NCI-H446 (cell line): ENCODE data around the gene PPP2R2C.

Source experiments
- DNase-seq, 2 experiments: peaks; one replicate each; lab custom pipeline; 2025; lab: John Stamatoyannopoulos, UW

Gene PPP2R2C

DNA sequence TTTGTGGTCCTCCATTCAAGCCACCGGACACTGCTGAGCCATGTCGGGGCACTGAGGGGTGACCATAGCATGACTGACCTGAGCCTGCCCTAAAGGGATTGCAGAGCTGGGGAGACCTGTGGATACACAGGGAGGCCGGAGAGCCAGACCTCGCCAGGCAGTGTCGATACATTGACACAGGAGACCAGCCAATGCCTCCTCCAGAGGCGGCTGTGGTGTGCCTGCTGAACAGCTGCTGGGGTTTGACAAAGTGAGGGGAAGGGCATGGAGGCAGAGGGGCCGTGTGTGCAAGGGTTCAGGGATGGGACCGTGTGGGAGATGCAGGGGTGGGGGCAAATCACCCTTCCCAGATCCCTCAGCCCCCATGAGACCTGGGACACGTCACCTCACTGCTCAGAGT is 48.0 kb downstream of the PPP2R2C start:
- no peak for DNase-seq

DNA sequence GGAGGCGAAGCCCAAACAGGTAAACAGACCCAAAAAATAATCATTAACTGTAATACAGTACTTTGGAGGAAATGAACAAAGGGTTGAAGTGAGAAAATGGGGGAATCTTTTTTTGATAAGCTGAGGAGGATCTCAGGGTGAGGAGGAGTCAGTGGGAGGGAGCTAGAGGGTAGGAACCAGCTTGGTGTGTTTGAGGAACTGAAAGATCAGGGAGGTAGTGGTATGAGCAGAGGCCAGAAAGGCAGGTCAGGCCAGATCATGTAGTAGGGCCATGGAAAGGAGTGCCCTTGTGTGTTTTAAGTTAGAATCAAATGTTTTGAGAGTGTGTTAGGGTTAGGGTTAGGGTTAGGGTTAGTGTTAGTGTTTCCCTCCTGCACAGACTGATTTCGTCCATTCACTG is 48.8 kb downstream of the PPP2R2C start:
- no peak for DNase-seq

DNA sequence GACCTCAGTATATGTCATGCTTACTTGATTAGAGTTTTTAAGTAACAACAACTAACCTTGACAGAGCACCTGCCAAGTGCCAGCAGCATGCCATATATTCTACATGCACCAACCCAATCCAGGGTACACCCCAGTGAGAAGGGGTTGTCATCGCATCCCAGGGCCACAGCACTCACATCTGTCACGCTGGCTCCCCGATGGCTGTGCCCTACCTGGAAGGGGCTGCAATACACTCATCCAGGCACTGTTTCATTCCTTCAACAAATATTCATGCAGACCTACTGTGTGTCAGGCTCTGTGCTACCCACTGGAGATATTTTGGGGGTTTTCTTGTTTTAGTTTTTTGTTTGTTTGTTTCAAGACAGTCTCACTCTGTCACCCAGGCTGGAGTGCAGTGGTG is 49.5 kb downstream of the PPP2R2C start:
- no peak for DNase-seq

DNA sequence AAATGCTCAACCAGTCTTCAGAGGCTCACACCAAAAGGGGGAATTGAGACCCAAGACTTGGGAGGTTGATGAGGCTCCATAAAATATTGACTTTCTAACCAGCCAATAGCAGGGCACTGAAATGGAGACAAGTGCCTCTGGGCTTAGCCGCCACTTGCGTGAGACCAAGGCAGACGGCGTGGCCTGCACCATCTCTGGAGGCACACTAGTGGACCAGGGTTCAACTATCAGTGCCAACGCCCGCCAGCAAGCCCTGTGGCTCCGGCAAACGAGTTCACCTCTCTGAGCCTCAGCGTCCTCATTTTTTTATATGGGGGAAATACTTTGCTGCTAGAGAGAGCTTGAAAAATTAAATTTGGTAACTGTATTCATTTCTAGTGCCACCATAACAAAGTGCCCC is 50.3 kb downstream of the PPP2R2C start:
- no peak for DNase-seq

DNA sequence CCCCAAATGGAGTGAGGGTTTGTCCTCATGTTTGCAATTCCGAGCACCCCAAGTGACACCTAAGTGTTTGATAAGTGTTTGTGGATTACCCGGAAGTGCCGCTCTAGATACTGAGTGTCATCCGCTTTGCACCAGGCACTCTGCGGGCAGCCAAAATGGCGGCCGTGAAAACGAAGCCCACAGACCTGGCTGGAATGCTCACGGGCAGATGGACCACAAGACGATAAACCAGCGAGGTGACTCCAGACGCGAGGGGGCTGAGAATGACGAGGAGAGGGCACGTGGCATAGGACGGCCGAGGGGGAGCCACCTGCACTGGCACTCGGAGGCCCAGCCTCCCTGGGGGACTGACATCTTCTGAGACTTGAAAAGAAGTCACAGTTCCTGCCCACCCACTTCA is 51.0 kb downstream of the PPP2R2C start:
- DNase-seq: no peak

DNA sequence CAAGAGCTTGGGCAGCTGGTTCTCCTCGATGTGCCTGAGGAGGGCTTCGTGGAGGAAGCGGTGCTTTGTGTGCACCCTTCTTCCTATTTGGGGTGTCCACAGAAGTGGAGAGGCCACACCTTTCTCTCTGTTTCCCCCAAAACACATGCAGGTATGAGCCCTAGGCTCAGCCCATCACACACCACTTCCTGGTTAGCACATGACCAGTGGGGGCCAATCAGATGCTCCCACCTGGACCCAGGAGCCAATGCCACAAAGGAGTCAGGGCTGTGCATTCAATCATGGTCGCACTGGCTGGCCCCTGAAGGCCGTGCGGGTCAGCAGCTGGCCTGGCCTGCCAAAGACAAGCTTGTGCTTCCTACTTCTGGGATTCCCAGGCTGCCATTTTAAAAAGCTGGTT is 51.4 kb downstream of the PPP2R2C start:
- no peak for DNase-seq

DNA sequence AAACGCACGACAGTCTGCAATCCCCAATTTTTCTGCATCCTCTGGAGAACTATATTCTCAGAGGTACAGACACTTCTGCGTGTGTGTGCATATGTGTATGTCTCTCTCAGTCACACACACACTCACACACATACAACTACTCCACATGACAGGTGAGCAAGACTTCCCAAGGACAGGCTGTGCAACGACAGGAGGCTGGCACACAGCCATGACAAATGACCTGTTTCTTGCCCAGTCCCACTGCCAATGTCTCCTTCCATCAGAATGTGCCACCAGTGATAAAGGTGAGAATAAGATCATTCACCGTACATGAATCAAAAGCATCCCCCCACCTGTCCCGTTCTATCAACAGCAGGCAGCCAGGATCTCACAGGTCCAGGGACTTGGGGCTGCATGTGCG is 52.4 kb downstream of the PPP2R2C start:
- no peak for DNase-seq

DNA sequence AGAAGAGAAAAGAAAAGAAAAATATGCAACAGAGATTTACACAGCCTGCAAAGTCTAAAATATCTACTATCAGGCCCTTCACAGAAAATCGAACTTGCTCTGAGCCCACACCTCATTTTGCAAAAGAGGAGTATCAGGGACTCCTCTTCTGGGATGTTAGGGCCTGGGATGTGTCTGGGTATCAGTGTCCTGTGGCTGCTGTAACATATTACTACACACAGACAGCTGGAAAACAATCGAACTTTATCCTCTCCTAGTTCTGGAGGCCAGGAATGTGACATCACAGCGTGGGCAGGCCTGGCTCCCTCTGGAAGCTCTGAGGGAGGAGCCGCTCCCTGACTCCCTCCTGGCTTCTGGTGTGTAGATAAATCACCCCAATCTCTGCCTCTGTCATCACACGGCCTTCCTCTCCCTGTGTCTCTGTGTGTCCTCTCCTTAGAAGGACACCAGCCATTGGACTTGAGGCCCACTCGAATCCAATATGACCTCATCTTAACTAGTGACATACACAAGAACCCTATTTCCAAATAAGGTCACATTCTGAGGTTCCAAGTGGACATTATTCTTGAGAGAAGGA is 52.9 kb downstream of the PPP2R2C start:
- DNase-seq: no peak

DNA sequence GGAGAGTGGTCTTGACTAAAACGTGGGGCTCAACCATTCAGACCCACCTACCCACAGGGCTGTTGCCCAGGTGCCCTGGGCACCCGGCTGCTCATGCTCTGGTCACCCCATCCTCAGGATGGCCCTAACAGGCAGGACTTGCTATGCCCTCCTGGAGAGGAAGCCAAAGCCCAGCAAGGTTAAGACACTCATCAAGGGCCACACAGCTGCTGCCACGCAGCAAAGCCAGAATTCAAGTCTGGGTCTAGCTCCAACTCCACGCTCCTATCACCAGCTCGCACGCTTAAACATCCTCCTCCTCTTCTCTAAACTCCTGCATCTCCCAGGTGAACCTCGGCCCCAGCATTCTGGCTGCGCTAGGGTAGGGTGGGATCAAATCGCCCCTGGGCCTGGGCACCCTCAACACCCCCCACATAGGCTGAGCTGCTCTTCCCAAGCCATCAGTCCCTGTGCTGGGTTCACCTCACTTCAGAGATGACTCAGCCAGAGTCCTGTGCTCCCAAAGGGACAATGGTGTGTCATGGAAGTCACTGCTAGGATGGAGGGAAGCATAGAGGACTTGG is 54.1 kb downstream of the PPP2R2C start:
- no peak for DNase-seq

DNA sequence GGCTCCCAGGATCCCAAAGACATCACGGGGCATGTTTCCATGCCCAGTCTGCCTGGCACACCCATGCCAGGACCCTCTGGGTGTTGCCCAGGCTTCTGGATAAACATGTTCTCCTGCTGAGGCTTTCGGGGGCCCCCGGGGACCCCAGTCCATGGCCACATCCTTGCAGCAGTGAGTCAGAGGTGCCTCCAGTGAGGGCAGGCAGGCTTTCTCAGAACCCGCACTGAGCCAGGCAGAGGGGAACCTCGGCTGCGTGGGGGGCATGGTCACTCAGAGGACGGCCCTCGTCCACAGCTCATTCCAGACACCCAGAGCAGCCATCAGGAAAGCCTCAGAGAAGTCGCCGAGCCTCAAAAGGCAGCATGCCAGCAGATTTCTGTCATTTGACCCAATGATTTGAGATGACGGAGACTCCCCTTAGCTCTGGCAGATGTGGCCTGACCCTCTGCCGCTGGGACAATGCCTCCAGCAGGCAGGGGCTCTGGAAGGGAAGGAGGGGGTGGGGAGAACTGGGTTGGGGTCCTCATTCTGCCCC is 54.8 kb downstream of the PPP2R2C start:
- DNase-seq: no peak

DNA sequence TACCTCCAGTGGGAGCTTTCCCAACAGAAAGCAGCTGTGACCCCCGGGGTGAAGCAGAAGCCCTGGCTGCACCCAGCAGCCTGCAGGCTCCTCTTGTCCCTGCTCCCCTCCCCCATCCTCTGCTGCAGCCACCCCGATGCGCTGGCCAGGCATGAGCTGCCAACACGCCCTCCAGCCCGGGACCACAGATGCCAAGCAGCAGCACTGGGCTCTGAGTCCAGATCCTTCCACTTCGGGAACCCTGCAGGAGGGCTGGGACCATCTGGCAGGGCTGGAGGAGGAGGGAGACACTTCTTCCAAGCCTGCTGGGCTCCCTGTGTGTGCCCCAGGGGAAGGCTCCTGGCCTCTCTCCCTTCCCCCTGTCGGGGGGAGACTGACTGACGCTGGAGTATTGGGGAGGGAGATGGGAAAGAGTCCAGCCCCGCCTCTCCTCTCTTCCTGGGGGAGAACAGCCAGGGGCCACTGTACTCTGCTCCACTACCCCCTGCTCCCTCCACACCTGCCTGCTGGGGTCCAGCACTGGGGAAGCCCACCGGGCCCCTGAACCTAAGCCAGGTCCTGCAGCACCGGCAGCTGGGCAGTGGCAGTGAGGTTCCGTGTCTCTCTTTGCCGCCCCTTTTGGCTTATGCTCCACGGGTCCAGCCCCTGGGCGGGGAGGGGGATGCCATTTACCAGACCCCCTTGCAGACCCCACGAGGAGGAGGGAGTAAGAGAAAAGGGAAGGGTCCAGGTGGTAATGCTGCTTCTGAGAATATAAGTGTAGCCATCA is 55.7 kb downstream of the PPP2R2C start:
- DNase-seq: peak; percentile 54 to 87

DNA sequence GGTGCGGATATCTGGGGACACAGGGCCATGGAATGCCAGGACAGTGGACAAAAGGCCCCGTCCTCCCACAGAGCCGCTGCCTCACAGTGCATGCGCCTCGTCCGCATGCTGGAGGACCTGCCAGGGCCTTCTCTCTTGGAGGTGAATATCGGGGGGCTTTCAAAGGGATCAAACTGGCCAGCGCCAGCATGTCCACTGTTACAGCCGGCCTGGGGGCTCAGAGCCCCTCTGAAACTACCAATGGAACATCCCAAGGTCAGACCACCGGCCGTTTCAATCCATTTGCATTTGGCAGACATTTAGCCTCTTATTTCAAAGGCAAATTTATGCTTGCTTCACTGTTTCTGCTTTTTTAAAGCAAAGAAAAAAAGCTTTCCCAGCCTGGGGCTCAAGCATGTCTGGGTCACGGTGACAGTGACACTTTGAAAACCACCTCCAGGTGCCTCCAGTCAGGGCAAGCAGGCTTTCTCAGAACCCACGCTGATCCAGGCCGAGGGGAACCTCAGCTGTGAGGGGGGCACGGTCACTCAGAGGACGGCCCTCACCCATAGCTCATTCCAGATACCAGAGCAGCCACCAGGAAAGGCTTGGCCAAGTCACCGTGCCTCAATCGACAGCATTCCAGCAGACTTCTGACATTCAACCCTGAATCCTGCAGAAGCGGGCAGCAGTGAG is 57.2 kb downstream of the PPP2R2C start:
- no peak for DNase-seq

DNA sequence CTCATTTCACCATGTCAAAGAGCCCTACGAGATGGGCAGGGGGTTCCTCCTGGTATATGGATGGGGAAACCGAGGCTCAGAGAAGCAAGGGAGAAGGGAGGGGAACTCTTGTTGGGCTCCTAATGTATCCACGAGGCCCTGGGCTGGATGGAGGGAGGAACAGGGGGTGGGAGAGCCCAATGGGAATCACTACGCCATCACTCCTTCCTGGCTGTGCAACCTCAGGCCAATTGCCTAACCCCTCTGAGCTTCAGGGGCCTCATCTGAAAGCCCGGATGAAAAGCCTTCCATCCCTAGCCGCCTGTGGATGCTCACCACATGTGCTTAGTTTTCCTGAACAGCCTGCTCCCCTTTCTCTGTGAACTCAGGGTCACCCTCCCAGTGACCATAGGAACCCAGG is 57.8 kb downstream of the PPP2R2C start:
- no peak for DNase-seq

DNA sequence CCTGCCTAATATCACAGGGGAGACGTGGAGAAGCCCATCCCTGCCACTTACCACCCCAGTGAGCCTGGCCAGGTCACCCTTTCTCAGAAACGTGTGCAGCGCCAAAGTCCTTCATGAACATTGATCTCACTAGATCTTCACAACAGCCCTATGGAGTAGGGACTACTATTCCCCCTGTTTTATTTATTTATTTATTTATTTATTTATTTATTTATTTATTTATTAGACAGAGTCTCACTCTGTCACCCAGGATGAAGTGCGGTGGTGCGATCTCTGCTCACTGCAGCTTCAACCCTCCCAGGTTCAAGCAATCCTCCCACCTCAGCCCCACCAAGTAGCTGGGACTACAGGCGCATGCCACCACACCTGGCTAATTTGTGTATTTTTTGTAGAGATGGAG is 61.8 kb downstream of the PPP2R2C start:
- no peak for DNase-seq

DNA sequence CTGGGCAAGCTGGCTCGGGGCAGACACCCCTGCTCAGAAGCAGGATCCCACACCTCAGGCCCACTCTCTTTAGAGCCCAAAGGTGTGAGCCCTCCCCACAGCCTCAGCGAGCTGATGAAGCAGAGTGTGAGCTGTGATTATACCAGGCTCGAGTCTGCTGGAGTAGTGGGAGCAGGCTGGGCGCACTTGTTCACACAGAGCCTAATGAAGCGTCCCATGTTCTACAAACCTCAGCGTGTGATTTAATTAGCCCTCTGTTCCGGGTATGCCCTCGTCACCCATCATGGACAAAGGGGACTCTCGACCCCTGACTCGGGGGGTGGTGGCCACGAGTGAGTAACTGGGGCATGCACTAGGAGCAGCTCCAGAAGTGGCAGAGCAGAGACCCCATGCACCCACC is 62.3 kb downstream of the PPP2R2C start:
- no peak for DNase-seq

DNA sequence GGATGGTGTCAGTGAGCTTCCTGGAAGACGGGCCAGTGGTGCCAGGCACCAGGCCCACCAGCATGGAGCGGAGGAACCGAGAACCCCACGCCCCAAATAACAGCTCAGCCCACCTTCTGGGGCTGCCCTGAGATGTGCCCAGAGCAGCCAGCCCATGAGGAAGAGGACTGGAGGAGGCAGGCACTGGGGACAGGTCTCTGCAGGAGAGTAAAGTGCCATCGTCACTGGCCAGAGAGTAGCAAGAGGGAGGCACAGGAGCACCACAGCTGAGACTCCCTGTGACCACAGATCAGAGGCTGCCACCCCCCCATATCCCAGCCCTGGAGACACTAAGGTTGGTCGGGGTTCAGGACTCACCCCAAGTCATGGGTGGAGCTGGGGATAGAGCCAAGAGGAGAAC is 63.0 kb downstream of the PPP2R2C start:
- no peak for DNase-seq

DNA sequence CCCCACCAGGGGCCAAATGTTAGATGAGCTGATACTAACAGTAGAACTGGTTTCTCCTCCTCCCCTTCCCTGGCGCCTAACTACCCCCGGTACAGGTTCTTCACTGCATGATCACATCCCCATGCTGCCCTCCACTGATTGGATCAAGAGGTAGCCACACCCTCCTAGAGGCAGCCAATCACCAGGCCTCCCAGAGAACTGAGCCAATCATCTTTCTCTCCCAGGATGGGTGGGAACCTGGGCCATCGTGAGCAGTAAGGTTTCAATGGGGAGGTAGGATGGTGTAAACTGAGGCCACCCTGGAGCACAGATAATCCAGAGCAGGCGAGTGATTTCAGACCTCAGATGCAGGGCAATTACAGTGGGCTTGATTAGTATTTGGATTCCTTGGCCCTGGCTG is 64.2 kb downstream of the PPP2R2C start:
- DNase-seq: no peak

DNA sequence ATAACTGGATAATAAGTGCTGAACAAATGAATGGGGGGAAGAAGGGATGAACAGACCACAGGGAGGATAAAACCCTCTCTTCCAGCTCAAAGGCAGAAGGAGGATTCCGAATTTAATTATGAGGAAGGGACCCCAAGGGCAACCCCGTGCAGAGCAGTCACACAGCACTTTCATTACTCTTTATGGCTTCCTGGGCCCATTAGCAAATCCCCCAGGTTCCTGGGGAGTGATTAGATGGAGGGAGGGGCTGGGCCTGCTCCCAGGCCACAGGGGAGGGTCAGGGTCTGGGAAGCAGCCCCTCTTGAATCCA is 67.1 kb downstream of the PPP2R2C start:
- no peak for DNase-seq

DNA sequence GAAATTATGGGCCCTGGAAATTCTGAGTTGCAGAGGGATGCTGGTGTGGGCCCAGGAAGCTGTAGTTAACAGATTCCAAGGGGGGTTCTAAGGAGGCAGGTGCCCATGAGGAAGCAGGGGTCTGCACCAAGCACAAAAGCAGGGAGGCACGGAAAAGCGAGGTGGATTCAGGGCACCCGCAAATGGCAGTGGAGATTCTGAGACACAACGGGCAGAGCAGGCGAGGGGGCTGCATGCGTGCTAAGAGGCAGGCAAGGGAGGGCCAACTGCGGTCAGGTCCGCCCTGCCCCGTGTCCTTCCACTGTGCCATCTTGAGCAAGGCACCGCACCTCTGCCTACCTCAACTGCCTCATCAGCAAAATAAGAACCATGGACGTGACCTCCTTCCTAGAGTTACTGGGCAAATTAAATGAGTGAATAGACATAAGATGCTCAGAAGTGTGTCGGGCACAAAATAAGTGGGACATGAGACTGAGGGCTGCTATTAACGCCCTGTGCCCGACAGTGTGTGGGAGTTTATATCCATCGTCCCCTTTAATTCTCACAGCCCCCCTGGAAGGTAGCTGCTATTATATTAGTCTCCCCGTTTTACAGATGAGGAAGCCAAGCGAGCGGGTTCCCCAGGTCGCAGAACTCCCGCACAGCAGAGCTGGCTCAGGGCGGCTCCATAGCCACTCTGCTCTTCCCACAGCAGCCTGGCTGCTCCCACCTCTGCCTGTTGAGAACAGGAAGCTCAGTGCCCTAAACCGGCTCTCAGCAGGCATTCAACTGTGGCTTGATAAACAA is 67.6 kb downstream of the PPP2R2C start:
- DNase-seq: no peak

DNA sequence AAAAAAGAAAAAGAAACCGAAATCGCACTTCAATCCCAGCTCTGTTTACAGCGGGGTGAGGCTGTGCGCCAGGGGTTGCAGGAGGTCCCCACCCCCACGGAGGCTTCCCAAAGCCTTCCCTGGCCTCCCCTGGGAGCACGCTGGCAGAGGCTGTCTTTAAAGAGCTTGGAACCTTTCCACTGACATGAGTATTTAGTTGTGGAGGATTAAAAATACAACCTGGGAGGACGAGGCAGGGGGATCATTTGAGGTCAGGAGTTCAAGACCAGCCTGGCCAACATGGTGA is 69.1 kb downstream of the PPP2R2C start:
- DNase-seq: peak in 1 of 2 experiments; percentile 15

DNA sequence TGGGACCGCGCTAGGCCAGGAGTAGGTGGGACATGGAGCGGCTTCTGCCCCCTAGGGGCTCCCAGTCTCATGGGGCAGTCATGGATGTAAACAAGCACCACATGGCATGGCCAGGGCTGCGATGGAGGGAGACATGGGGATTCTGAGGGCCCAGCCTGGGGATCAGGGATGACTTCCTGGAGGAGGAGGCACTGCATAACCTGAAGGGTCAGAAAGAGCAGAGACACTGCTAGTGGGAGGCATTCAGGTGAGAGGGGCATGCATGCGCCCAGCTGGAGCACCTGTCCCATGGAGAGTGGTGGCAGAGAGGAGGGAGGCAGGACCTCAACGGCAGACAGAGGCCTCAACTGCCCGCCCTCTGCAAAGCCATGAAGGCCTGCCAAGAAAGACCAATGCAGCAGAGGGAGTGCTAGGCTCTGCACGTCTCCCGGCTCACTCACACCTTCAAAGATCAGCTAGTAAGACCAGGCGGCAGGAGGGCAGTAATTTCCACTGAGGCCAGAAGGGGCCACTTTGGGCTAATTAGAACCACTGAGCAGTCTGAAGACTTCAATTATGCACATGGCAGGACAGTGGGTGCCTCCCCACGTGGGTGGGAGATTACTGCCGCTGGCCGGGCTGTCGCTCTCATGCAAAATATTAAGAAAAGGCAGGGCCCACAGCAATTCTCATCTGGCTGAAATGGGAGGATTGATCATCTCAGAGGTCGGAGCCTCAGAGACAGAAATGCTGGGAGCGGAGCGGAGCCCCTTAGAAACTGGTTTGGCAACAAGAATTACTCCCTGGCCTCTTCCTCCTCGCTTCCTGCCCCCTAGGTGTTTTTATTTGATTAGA is 69.6 kb downstream of the PPP2R2C start:
- DNase-seq: no peak

DNA sequence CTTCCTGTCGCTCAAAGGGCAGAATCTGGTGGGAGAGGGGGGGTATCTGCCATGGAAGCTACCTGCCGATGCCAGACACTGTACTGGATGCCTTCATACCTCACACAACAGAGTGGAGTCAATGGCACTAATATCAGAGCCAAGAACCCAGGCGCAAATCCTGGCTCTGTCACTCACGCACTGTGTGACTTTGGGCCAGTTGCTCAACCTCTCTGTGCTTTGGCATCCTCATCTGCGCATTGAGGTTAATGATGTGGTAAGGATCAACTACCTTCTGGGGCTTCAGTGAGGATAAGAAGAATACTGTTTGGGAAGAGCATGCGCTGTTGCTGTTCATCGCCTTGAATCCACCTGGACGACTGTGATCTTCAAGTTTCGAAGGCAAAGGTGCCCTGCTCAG is 70.6 kb downstream of the PPP2R2C start:
- no peak for DNase-seq
